Activated CD8-positive, alpha-beta T cell treated with anti-CD3 and anti-CD28 coated beads for 36 hours (primary cell): ENCODE data around the gene NLRP12. TPM values are rescaled to one million over a fixed set of nuclear protein-coding genes. Genes with fewer than 3 reads are reported as not detected.

Experiments used
- ATAC-seq: fragments of 200-7000 bp; cut with Tn5 transposase; one replicate; pipeline ENCODE4 v1.10.0; 2021; ENCODE audit warnings: mild to moderate bottlenecking, moderate library complexity
- CTCF ChIA-PET: fragments of 350-600 bp; sonication (Branson Sonifier 250); formaldehyde crosslinking; loops from one replicate; lab custom pipeline; 2021; ENCODE audit warnings: antibody characterized with exemption; lab: Charles Lee
- POLR2A ChIA-PET: fragments of 350-600 bp; sonication (Branson Sonifier 250); formaldehyde crosslinking; loops from one replicate; lab custom pipeline; 2021; ENCODE audit warnings: antibody characterized with exemption; lab: Charles Lee
- DNase-seq: peaks from one replicate; pipeline ENCODE4 v3.0.0-alpha.2; 2020
- H3K27ac Mint-ChIP-seq: one replicate; pipeline ENCODE4 v1.8.0; 2021; ENCODE audit warnings: mild to moderate bottlenecking, mixed read lengths
- H3K27me3 Mint-ChIP-seq: one replicate; pipeline ENCODE4 v1.8.0; 2021; ENCODE audit warnings: mixed read lengths
- H3K36me3 Mint-ChIP-seq: one replicate; pipeline ENCODE4 v1.8.0; 2021; ENCODE audit warnings: low read depth, mixed read lengths
- H3K4me1 Mint-ChIP-seq: one replicate; pipeline ENCODE4 v1.8.0; 2021; ENCODE audit warnings: low read depth, mixed read lengths
- H3K4me3 Mint-ChIP-seq: one replicate; pipeline ENCODE4 v1.8.0; 2021; ENCODE audit warnings: mild to moderate bottlenecking, moderate library complexity, mixed read lengths
- H3K9me3 Mint-ChIP-seq: one replicate; pipeline ENCODE4 v1.8.0; 2021; ENCODE audit warnings: mixed read lengths
- CTCF ChIP-seq: fragments of 200-600 bp; IDR thresholded peaks from one replicate; pipeline ENCODE4 v1.8.0; 2022; ENCODE audit warnings: antibody characterized with exemption, mild to moderate bottlenecking
- intact Hi-C: fragments of 100-400 bp; cut with micrococcal nuclease; formaldehyde crosslinking; loops from one replicate; pipeline ENCODE4 v1.10.0; 2022
- total RNA-seq, 2 experiments: library from RNA; stranded (reverse); gene quantifications; one replicate each; pipeline ENCODE4 v1.2.3, GENCODE V29; 2021

Gene NLRP12
- total RNA-seq, 2 experiments from 2014 or later = 0.07 TPM; not detected in 1

GRCh38 chr19:53789708-53790678, 34.1 kb downstream of the NLRP12 start:
- ATAC-seq (no peak), DNase-seq (no peak)
- no peaks in the 10 kb centered on the region for H3K36me3 Mint-ChIP-seq
- H3K9me3 Mint-ChIP-seq = no peaks in the 10 kb centered on the region
- no peak overlapping the region for H3K4me3 Mint-ChIP-seq
- peaks cover 4% of the 10 kb centered on the region for H3K4me1 Mint-ChIP-seq
- intact Hi-C loops = loop anchor here (5.0 kb wide), 1 partner anchor 242 kb away; no protein-coding TSS in a partner anchor
- H3K27me3 Mint-ChIP-seq = peaks cover 9% of the 10 kb centered on the region
- ChIA-PET POLR2A (interaction anchor here (0.6 kb wide), 1 partner anchor 608 kb away, joined by 3 read pairs; no protein-coding TSS in a partner anchor), CTCF (interaction anchor here (0.9 to 1.5 kb wide), 4 partner anchors 18 to 240 kb away, joined by 3 to 5 read pairs (median 4); no protein-coding TSS in a partner anchor)
- no peak for TF ChIP-seq CTCF
- H3K27ac Mint-ChIP-seq = no peak overlapping the region

- peaks cover 8% of the 10 kb centered on the region for H3K27me3 Mint-ChIP-seq
- H3K4me3 Mint-ChIP-seq = no peak overlapping the region
- POLR2A ChIA-PET = no interaction called here
- no peak for ATAC-seq
- no peak for DNase-seq
- CTCF ChIA-PET = no interaction called here
- intact Hi-C loops = no loop called here
- no peak for TF ChIP-seq CTCF
- peaks cover 4% of the 10 kb centered on the region for H3K4me1 Mint-ChIP-seq
- no peak overlapping the region for H3K27ac Mint-ChIP-seq
- H3K36me3 Mint-ChIP-seq = no peaks in the 10 kb centered on the region
- H3K9me3 Mint-ChIP-seq = no peaks in the 10 kb centered on the region
Measured at GRCh38 chr19:53787266-53787665, 36.8 kb downstream of the NLRP12 start.

- intact Hi-C loops = no loop called here
- CTCF ChIA-PET = no interaction called here
Measured at GRCh38 chr19:53786744-53787143, 37.4 kb downstream of the NLRP12 start.

GRCh38 chr19:53785196-53785889, 38.8 kb downstream of the NLRP12 start:
- CTCF ChIA-PET = interaction anchor here (1.2 kb wide), 2 partner anchors 8 to 239 kb away, joined by 4 read pairs; no protein-coding TSS in a partner anchor
- POLR2A ChIA-PET = no interaction called here
- no peak for ATAC-seq
- no peak for DNase-seq
- no peaks in the 10 kb centered on the region for H3K9me3 Mint-ChIP-seq
- H3K27me3 Mint-ChIP-seq = peaks cover 8% of the 10 kb centered on the region
- intact Hi-C loops = no loop called here
- no peak for TF ChIP-seq CTCF
- no peak overlapping the region for H3K4me3 Mint-ChIP-seq
- H3K36me3 Mint-ChIP-seq = no peaks in the 10 kb centered on the region
- H3K4me1 Mint-ChIP-seq = peaks cover 4% of the 10 kb centered on the region
- no peak overlapping the region for H3K27ac Mint-ChIP-seq

More at GRCh38 chr19:53786744-53787143, 37.4 kb downstream of the NLRP12 start:
- ATAC-seq (no peak), DNase-seq (no peak)
- H3K4me3 Mint-ChIP-seq = no peak overlapping the region
- peaks cover 8% of the 10 kb centered on the region for H3K27me3 Mint-ChIP-seq
- POLR2A ChIA-PET = no interaction called here
- H3K4me1 Mint-ChIP-seq = peaks cover 4% of the 10 kb centered on the region
- no peak overlapping the region for H3K27ac Mint-ChIP-seq
- no peaks in the 10 kb centered on the region for H3K36me3 Mint-ChIP-seq
- TF ChIP-seq CTCF = no peak
- no peaks in the 10 kb centered on the region for H3K9me3 Mint-ChIP-seq
